Stimulated activated CD8-positive, alpha-beta memory T cell treated with anti-CD3 and anti-CD28 coated beads, Interleukin-12 subunit alpha, Interleukin-12 subunit beta, amount 100 ng/mL, for 24 hours (primary cell): ENCODE measurements around the gene HEATR9.

Source experiments
- DNase-seq: peaks from one replicate; pipeline ENCODE4 v3.0.0-alpha.2; 2020; ENCODE audit errors: extremely low read depth

HEATR9 gene

DNA sequence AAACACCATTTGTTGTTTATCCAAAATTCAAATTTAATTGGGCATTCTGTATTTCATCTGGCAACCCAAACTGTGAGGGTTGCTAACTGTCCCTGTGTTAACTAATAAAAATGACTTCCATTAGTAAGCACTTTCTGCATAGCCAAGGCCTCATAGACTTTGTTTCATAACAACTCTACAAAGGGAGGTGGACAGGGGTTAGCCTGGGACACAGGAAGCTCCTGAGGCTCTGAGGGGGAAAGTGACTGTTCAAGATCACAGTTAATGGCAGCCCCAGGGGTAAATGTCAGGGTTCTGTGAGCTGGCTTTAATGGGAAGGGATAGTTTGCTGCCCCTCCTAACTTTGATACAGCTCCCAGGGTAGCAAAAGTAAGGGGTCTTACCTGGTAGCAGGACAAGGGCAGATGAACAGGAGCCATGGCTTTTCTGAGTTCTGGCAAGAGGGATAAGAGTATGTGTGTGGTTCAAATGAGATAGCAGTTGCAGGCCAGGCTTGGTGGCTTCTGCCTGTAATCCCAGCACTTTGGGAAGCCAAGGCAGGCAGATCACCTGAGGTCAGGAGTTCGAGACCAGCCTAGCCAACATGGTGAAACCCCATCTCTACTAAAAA lies 2.2 kb downstream of the HEATR9 start:
- no peak for DNase-seq

DNA sequence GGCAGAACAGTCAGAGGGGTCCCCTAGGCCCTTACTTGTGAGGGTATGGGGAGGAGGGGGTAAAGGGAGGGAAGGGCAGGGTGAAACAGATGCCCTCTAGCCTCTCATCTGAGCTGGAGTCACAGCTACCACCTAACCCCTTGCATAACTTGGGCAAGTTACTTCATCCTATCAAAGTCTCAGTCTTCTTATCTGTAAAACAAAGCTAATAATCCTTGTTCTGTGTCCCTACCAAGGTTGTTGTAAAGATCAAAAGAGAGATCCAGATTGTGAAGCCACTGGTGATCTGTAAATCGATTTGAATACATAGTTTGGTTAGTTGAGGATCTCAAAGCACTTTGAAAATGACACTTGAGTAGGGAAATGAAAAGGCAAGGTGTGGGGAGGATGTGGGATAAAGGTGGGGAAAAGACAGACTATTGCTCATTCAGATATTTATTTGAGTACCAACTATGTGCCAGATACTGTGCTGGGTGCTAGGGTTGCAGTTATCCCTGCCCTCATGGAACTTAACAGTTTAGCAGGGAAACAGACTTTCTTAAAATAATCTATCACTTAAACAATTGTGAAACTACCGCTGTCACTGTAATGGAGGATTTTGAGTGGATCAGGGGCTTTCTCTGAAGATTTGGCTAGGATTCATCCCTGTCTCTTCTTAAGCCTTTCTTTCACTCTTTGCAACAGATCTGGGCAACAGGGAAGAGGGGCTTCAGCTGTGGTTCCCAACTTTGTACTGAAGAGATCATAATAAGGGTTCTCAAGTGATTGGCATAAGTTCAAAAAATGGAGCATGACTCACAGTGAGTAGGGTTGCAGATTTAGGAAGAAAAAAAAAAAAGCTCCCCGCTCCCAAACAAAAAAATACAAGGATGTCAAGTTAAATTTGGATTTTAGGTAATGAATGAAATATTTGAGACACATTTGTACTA lies 3.0 kb downstream of the HEATR9 start:
- no peak for DNase-seq

DNA sequence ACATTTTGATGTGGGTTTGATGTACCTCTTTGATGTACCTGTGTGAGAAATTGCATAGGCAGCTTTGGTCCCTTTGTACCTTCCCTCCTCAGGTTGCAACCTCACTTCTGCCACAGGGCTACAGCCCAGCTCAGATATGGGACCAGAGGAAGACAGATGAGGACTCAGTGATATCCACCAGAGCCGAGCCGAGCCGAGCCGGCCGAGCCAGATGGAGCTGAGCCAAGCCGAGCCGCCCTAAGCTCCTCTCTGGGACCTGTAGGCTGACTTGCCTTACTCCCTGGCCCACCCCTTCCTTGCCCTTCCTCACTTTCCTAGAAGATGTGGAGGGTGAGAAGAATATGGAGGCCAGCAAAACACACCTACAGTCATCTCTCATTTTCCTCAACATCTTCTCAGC lies 3.8 kb downstream of the HEATR9 start:
- DNase-seq: no peak

DNA sequence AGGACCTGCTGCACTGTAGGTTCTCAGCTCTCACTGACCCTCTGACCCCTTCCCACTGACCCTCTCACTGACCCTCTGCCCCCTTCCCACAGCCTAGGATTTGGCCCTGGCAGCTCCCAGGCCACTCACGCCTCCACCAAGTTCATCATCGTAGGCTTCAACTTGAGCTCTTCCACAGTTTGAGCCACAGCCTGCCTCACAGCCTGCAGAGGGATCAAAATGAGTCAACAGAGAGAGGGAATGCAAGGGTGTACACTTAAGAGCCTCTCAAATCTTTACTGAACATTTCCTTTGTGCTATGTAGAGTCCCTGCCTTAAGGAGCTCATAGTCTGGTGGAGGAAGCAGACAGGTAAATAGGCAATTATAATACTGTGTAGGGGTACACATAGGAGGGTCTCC lies 12.1 kb downstream of the HEATR9 start:
- no peak for DNase-seq

DNA sequence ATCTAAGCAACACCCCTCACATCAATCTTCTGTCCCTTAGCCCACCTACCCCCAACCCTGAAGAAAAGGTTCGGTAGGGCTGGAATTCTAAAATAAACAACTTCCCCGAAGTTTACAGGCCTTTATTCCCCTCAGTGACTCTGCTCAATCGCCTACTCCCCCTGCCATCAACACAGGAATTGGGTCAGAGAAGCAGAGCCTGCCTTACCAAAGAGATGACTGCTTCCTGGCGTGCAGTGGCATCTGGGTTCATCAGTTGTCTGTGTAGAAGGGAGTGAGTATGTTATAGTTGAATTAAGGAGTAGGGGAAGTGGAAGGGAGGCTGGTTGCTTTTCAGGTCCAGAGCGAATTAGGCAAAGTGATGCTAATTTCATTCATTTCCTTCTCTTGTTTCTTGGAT lies 12.7 kb downstream of the HEATR9 start:
- no peak for DNase-seq

DNA sequence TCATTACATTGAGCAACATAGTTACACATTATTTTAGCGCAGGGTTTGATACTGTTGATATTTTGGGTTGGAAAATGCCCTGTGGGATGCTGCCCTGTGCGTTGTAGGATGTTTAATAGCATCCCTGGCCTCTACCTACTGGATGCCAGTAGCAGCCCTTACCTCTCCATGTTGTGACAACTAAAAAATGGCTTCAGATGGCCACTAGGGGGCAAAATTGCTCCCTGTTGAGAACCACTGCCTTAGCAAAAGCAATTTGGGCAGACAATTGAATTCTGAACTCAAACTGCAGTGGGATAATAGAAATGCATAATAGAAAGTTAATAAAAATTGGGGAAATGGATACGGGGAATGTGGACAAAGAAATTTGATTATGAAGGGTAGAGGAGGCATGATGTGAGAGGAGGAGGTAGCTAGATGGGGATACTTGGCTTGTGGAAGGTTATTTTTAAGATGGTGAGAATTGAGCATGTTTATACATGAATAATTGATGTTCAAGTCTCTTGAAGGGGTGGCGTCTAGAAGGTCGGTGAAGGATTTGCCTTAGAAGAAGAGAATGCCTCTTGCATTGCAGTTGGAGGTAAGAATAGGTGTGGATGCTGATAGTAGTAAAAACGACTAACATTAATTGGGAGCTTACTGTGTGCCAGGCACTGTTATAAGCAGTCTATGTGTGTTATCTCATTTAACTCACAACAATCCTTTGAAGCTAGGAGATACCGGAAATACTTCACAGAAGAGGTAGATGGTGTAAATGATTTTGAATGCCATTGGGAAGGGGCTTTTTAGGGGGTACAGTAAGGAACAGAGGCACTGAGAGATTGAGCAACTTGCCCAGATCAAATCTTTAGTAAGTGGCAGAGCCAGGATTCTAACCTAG lies 19.0 kb downstream of the HEATR9 start:
- peak; percentile 14 for DNase-seq

DNA sequence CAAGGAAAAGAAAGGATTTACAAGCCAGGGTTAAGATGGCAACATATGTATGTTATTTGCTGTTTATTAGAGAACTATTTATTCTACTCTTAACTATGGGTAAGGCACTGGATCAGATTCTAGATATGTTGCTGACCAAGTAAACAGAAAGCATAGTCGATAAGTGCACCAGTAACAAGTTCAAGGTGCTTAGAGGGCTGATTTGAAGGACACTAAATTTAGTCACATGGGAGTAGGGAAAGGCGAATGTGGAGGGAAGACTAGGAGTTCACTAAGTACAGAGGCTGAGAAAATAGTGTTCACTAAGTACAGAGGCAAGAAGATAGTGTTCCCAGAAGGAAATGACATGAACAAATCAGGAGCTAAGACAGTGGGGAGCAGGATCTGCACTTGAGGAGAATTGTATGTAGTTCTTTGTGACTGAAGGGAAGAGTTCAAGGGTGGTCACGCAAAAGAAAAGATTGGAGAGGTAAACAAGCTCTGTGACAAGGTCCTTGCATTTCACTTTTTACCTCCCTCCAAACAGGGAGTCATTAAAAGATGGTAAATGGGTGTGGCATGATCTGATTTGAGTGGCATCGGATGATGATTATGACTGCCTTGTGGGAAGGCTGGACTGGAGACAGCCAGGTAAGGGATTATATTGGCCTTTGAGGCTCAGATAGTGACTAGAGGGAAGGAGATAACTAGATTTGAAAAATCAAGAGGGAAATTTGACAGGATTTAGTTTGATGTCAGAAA lies 20.9 kb downstream of the HEATR9 start:
- DNase-seq: no peak

DNA sequence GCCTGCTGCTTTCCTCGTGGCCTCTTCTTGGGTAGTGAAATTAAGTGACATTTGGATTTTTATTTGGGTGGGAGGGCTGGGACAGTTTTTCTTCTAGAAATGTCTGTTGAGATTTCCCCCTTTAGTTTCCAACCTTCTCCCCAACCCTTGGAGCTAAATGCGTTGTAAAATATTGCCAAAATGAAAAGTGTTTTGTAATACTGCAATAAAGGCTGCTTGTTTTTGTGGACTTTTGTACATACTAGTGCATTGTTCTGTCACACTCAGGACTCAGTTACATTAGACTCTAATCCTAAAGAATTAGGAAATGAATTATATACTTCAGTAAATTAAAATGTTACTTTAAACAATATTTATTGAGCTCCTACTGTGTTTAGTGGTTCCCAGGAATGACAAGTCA lies 21.7 kb downstream of the HEATR9 start:
- DNase-seq: no peak

DNA sequence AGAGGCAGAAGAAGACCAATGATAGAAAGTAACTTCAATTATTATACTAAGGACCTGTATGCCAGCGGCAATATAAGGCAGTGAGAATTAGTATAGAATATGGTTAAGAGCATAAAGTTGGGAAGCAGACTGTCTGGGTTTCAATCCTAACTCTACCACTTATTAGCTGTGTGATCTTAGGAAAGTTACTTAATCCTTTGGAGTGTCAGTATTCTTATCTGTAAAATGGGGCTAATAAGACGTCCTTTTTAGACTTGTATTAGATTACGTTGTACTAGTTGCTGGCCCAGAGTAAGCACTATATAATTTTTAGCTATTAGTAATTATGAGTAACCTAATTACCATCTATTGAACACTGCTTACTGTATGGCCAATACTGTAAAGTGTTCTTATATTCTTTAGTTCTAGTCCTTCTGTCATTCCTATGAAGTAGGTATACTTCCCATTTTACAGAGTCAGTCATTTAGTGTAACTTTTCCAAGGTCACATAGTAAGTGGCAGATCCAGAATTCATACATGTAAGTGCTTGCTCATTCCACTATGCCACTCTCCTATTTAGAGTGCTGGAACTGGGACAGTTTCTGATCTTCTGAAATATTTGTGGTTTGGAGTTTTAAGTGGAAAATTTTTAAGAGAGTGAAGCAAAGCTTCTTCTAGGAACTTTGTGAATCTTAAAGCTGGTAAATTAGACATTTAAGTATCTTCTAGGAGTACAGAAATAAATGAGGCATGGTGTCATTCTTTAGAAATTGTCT lies 22.5 kb downstream of the HEATR9 start:
- no peak for DNase-seq

DNA sequence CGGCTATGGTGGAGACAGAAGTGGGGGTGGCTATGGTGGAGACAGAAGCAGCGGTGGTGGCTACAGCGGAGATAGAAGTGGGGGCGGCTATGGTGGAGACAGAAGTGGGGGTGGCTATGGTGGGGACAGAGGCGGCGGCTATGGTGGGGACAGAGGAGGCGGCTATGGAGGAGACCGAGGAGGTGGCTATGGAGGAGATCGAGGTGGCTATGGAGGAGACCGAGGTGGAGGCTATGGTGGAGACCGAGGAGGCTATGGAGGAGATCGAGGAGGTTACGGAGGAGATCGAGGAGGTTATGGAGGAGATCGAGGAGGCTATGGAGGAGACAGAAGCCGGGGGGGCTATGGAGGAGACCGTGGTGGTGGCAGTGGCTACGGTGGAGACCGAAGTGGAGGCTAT lies 24.1 kb downstream of the HEATR9 start:
- DNase-seq: no peak

DNA sequence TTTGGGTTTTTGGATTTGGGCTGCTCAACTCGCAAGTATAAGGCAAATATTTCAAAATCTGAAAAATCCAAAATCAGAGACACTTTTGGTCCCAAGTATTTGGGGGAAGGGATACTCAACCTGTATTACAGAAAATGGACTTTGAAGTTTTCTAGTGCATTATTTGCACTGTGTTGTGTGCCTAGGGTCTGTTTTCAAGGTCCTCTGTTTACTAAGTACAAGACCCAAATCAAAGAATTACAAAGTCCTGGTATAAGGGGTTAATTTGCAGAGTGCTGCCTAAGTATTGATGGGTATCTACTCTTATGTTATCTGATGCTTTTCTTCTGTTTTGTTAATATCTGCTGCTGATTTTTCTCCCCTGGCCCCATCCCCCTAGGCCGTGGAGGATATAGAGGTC lies 25.0 kb downstream of the HEATR9 start:
- DNase-seq: no peak

DNA sequence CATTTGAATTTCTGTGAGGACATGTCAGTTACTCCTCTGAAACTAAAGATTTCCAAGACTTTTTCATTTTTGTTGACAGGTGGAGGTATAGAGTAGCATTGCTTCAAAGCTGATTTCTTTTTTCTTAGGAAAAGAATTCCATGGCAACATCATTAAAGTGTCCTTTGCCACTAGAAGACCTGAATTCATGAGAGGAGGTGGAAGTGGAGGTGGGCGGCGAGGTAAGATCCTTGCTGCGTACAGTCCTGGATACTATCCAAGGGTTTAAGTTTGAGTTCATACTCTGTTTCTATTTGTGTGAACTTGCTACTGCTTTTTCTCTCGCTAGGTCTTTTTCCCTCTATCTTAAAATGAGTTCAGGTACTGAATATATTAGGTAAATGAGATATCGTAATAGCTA lies 26.5 kb downstream of the HEATR9 start:
- no peak for DNase-seq

DNA sequence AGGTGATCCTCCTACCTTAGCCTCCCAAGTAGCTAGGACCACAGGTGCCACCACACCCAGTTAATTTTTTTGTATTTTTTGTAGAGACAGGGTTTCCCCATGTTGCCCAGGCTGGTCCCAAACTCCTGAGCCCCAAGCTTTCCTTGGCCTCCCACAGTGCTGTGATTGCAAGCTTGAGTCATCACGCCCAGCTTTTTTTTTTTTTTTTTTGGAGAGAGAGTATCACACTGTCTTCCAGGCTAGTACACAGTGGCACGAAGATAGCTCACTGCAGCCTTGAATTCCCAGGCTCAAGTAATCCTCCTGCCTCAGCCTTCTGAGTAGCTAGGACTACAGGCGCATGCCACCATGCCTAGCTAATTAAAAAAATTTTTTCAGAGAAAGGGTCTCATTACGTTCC lies 27.2 kb downstream of the HEATR9 start:
- DNase-seq: no peak

DNA sequence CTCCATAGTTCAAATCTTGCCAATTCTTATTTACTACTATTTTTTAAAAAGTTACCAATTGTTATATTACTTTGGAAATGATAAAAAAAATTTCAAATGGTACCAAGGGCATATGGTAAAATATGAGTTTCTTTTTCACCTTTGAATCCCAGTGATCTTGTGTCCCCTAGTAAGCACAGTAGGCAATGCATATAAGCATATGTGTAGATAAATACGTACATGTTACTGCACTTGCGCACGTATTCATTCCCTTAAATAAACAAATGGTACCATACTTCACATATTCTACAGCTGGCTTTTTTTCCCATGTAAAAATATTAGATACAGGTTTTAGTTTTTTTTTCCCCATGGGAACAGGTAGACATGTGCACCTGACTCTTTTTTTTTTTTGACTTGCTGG lies 27.6 kb downstream of the HEATR9 start:
- DNase-seq: no peak

DNA sequence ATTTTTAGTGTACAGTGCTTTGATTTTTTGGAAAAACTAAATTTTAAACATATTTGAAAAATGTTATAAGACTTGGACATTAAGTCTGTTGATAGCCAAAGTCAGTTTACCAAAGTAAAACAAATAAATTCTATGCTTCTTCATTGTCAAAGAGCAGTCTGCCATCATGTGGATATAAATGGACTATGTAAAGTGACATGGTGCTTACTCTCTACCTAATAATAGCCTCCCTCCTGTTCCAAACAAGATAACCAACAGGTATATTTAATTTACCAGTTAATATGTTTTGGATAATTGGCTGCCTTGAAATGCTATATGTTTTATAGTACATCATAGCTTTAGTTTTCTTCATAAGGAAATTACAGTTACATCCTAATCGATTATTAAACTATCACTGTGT lies 43.5 kb downstream of the HEATR9 start:
- no peak for DNase-seq

DNA sequence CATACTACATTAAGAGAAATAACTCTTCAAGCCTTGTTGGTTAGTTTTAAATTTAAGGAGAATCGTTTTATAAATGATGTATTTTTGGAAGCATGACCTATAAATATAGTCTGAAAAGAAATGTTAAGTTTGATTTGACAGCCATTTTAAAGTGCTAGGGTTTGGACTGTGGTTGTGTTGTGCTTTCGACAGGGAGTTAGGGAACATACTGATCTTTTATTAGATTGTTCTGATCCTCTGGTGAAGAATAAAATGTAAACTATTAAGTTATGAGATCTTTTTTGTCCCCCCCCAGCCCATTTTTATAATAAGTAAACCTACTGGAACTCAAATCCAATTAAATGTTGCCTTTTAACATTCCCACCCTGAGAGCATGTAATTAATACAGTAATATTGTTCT lies 47.4 kb downstream of the HEATR9 start:
- no peak for DNase-seq

DNA sequence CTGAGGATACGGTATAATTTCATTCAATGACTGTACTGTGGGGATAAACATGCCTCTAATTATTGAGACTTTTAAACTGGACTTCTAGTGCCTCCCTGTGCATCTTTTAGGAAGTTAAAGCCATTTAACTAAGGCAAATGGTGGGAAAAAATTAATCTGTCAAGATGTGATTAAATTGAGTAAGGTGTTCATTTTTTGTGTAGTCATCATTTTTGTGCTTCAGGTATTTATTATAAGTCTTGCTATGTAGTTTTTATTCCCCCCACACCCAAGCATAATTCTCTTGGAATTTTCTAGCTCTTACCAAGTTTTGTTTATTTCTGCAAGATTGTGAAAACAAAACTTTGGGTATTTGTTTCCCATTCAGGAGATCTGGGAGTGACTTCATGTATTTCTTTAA lies 49.2 kb downstream of the HEATR9 start:
- no peak for DNase-seq

DNA sequence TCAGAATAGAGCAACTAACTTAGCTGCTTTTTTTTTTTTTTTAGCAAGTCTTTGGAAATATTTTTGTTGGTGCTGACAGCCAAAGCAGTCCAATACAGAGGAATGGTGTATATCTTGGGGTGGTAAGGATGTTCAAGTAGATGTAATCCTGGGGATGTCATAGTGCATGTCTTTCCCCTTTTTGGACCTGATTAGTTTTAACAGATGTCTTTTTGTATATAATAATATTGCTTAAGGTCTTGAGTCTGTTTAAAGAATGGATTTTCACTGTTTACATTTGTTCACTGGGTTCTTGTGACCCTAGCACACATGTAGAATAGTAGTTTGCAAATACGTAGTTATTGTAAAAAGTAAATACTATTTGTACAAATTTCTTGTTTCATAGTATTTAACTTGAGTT lies 51.5 kb downstream of the HEATR9 start:
- no peak for DNase-seq

DNA sequence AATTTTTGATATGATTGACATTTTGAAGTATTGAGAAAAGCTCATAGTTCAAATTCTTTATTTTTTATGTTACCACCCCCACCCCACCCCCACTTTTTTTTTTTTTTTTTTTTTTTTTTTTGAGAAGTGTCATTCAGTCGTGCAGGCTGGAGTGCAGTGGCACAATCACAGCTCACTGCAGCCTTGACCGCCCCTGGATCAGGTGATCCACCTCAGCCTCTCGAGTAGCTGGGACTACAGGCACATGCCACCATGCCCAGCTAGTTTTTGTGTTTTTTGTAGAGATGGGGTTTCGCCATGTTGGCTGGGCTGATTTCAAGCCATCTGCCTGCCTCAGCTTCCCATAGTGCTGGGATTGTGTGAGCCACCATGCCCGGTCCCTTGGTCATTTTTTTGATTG lies 52.0 kb downstream of the HEATR9 start:
- no peak for DNase-seq

DNA sequence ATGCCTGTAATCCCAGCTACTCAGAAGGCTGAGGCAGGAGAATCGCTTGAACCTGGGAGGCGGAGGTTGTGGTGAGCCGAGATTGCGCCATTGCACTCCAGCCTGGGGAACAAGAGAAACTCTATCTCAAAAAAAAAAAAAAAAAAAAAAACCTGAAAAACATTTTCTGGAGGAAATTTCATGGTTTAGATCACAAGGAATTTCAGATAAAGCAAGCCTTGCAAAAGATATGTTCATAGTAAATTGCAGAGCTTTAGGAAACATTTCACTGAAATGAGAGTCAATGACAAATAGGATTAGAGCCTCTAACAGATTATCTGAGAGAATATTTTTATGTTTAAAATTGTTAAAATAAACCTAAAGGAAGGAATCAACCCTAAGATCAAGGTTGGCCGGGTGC lies 56.2 kb downstream of the HEATR9 start:
- DNase-seq: no peak

DNA sequence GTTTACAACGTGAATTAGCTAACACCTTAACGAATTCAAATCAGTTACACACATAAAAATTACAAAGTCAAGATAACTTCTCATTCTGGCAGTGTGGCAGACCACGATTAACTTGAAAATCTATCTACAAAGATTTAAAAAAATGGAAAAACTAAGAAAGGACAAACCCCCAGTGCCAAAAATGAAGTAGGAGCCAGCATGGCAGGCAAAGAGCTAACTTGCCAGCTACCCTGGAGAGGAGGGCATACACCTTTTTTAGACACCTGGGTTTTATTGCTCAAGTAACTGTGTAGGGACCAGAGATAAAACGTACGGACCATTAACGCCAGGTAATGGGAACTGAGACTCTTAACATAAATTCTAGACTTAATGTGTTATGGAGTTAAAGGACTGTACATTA lies 56.9 kb downstream of the HEATR9 start:
- DNase-seq: no peak
